ENCODE results near the gene CYB561D1.

The CYB561D1 gene

GRCh38 chr1:109538827-109539555, 45.1 kb downstream of the CYB561D1 start:
- no peak for TF ChIP-seq EZH2 (IDR thresholded peaks at IDR 0.05; ENCODE audit: borderline replicate concordance, low read length)
- TF ChIP-seq, protein P1, sequence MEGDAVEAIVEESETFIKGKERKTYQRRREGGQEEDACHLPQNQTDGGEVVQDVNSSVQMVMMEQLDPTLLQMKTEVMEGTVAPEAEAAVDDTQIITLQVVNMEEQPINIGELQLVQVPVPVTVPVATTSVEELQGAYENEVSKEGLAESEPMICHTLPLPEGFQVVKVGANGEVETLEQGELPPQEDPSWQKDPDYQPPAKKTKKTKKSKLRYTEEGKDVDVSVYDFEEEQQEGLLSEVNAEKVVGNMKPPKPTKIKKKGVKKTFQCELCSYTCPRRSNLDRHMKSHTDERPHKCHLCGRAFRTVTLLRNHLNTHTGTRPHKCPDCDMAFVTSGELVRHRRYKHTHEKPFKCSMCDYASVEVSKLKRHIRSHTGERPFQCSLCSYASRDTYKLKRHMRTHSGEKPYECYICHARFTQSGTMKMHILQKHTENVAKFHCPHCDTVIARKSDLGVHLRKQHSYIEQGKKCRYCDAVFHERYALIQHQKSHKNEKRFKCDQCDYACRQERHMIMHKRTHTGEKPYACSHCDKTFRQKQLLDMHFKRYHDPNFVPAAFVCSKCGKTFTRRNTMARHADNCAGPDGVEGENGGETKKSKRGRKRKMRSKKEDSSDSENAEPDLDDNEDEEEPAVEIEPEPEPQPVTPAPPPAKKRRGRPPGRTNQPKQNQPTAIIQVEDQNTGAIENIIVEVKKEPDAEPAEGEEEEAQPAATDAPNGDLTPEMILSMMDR (IDR thresholded peaks at IDR 0.05; ENCODE audit: low read length) = no peak
- no peaks in the 10 kb centered on the region for H3K9me2 ChIP-seq (ENCODE audit: low read depth, low read length)
- no peaks in the 10 kb centered on the region; the same call in none of the 2 replicates for H3K27me3 ChIP-seq (ENCODE audit: insufficient read depth, low read length)
- H3K36me3 ChIP-seq (ENCODE audit: insufficient read depth, low read length) = no peaks in the 10 kb centered on the region
- H3K9ac ChIP-seq (ENCODE audit: low read length) = no peak overlapping the region
- no peaks in the 10 kb centered on the region for H3K9me3 ChIP-seq (ENCODE audit: low read length)
- H3F3A ChIP-seq (ENCODE audit: insufficient read depth, low read length) = no peaks in the 10 kb centered on the region
- H4K20me1 ChIP-seq (ENCODE audit: insufficient read depth, low read length) = no peaks in the 10 kb centered on the region
- no peak overlapping the region for H3K27ac ChIP-seq (ENCODE audit: low read depth, low read length, poor library complexity, severe bottlenecking)
- H3K4me2 ChIP-seq (ENCODE audit: low read length) = no peak overlapping the region
- no peak overlapping the region for H3K4me3 ChIP-seq (ENCODE audit: low read depth, low read length, poor library complexity, severe bottlenecking)
- no peak overlapping the region for H2AFZ ChIP-seq (ENCODE audit: low read length)
- no peaks in the 10 kb centered on the region for H3K4me1 ChIP-seq (ENCODE audit: insufficient read depth, low read length, severe bottlenecking)
- H3K79me2 ChIP-seq (ENCODE audit: insufficient read depth, low read length) = no peaks in the 10 kb centered on the region

DNA sequence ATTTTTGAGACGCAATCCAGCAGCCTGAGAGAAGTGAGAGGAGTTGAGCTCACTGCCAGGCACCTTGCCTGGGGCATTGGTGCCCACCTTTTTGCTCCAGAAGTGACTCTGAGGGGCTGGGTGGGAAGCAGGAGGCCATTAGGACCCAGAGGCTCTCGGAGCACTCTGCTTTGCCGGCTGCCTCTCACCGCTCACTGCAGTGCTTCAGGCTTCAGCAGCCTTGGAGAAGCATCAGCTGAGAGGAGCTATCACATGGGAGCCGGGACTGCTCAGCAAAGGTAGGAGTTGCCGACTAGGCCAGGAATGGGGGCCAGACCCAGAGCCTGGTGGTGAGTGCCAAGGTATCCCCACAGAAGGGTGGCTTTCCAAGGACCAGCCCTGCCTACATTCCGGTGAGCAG, 45.8 kb downstream of the CYB561D1 start, which contains the start of gene GPR61:
Gene GPR61 (plus strand): TSS at position 197 of the 400 bp plus-strand sequence. CDS start 3,151 bp downstream, outside the sequence.
- TF ChIP-seq EZH2 (IDR thresholded peaks at IDR 0.05; ENCODE audit: borderline replicate concordance, low read length) = no peak
- TF ChIP-seq, protein P1 (IDR thresholded peaks at IDR 0.05; ENCODE audit: low read length) = no peak
- H3K27me3 ChIP-seq (ENCODE audit: insufficient read depth, low read length) = no peaks in the 10 kb centered on the region; the same call in none of the 2 replicates
- H3K4me2 ChIP-seq (ENCODE audit: low read length) = no peak within 1 kb of the TSS
- no peaks in the 10 kb centered on the region for H3F3A ChIP-seq (ENCODE audit: insufficient read depth, low read length)
- no peak within 1 kb of the TSS for H3K4me3 ChIP-seq (ENCODE audit: low read depth, low read length, poor library complexity, severe bottlenecking)
- no peaks in the 10 kb centered on the region for H4K20me1 ChIP-seq (ENCODE audit: insufficient read depth, low read length)
- H3K79me2 ChIP-seq (ENCODE audit: insufficient read depth, low read length) = no peaks in the 10 kb centered on the region
- no peak within 1 kb of the TSS for H3K9ac ChIP-seq (ENCODE audit: low read length)
- H3K4me1 ChIP-seq (ENCODE audit: insufficient read depth, low read length, severe bottlenecking) = no peaks in the 10 kb centered on the region
- H2AFZ ChIP-seq (ENCODE audit: low read length) = no peak within 1 kb of the TSS
- H3K36me3 ChIP-seq (ENCODE audit: insufficient read depth, low read length) = no peaks in the 10 kb centered on the region
- H3K27ac ChIP-seq (ENCODE audit: low read depth, low read length, poor library complexity, severe bottlenecking) = no peak within 1 kb of the TSS
- no peaks in the 10 kb centered on the region for H3K9me2 ChIP-seq (ENCODE audit: low read depth, low read length)
- no peaks in the 10 kb centered on the region for H3K9me3 ChIP-seq (ENCODE audit: low read length)

DNA sequence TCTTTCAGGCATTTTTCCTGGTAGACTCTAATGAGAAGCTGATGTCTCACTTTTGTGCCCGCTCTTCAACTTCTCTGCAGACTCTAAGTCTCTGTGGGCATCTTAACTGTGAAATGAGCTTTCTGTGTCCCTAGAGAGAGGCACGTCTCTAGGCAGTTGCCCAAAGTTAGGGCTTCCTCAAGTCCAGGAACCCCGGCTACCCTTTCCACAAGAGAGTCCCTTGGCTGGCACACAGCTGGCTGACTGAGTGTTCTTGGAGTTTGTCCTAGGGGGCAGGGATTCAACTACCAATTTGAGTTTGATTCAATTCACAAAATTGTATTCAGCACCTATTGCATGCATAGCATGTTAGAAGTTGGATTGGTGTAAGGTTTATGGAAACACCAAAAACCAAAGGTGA, 47.2 kb downstream of the CYB561D1 start:
- Histone ChIP-seq H3F3A (ENCODE audit: insufficient read depth, low read length) (no peaks in the 10 kb centered on the region), H2AFZ (ENCODE audit: low read length) (no peak overlapping the region), H3K27ac (ENCODE audit: low read depth, low read length, poor library complexity, severe bottlenecking) (no peak overlapping the region), H3K36me3 (ENCODE audit: insufficient read depth, low read length) (no peaks in the 10 kb centered on the region), H3K4me2 (ENCODE audit: low read length) (no peak overlapping the region), H3K79me2 (ENCODE audit: insufficient read depth, low read length) (no peaks in the 10 kb centered on the region), H3K9ac (ENCODE audit: low read length) (no peak overlapping the region), H4K20me1 (ENCODE audit: insufficient read depth, low read length) (no peaks in the 10 kb centered on the region), H3K4me1 (ENCODE audit: insufficient read depth, low read length, severe bottlenecking) (peaks cover 2% of the 10 kb centered on the region), H3K9me3 (ENCODE audit: low read length) (no peaks in the 10 kb centered on the region), H3K9me2 (ENCODE audit: low read depth, low read length) (no peaks in the 10 kb centered on the region), H3K27me3 (ENCODE audit: insufficient read depth, low read length) (no peaks in the 10 kb centered on the region; the same call in none of the 2 replicates), H3K4me3 (ENCODE audit: low read depth, low read length, poor library complexity, severe bottlenecking) (no peak overlapping the region)
- TF ChIP-seq, protein P1 (IDR thresholded peaks at IDR 0.05; ENCODE audit: low read length) = no peak
- no peak for TF ChIP-seq EZH2 (IDR thresholded peaks at IDR 0.05; ENCODE audit: borderline replicate concordance, low read length)
